ENCODE measurements around the gene SLC5A12.
"Not testable (repeated sequence)": the region's sequence is repeated elsewhere in the genome, so short reads cannot be mapped to it uniquely, and the experiment has no call there.

SLC5A12 gene

GRCh38 chr11:26649884-26650283 lies 72.0 kb downstream of the SLC5A12 start:
- DNase-seq, result peak; percentile 10

DNA sequence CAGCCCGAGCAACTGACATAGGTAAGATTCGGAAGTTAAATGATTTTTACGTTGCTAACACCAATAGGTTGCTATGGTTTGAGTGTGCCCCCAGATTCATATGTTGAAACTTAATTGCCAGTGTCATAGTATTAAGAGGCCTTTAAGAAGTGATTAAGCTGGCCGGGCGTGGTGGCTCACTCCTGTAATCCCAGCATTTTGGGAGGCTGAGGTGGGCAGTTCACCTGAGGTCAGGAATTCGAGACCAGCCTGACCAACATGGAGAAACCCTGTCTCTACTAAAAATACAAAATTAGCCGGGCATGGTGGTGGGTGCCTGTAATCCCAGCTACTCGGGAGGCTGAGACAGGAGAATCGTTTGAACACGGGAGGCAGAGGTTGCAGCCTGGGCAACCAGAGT lies 78.5 kb downstream of the SLC5A12 start:
- not testable (repeated sequence) for DNase-seq

DNA sequence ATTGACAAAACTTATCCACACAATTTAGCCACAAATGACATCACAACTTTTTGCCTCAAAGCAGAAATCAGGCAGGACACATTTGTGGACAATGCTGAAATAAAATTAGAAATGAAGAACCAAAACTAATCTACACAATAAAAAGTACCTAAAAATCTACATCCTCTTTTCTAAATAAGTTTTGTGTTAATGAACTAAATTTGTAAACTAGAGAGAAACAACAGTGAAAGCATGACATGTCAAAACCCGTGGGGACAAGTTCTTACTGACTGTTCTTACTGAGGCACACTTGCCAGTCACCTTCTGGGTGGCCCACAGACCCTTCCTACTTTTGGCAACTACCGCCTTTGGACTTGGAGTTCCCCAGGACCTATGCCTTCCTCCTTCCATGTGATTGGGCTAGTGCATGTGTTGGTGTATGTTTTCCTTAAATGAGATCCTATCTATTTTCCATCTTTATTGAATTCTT lies 89.1 kb downstream of the SLC5A12 start:
- no peak for DNase-seq

- DNase-seq, result no peak
Measured at GRCh38 chr11:26626346-26626745, 95.5 kb downstream of the SLC5A12 start.

DNA sequence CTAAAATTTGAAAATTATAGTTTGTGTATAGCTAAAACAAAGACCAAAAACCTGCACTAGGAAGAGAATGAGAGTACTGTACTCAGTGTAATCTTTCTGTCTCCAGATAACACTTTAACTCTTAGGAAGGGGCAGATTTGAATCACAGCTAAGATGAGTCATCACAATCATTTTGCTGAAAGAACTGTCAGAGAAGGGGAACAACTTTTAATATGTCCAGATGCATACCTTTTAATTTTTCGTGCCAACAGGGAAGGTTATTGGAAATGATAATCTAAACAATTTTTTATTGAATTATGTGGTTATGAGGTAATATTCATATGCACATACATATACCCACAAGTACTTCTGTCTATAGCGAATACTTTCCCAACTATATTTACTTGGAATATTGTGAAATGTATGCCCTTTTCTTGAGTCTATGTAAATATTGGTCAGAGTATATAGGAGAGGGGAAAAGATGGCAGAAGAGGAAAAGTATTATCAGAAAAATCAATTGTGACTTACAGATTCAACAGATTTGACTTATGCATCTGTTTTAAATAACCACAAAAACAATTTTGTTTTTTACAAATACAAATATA lies 98.7 kb downstream of the SLC5A12 start:
- no peak for DNase-seq

DNA sequence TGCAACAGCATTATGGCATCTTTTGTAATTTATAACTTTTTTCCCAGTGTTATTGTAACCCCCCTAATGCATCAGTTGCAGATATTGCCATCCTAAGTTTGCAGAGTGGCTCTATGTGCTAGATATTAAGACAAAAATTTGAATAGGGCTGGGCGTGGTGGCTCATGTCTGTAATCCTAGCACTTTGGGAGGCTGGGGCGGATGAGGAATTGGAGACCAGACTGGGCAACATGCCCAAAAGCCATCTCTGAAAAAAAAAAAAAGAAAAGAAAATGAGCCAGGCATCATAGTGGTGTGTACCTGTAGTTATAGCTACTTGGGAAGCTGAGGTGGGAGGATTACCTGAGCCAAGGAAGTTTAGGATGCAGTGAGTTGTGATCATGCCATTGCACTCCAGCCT lies 99.7 kb downstream of the SLC5A12 start:
- DNase-seq, result no peak

GRCh38 chr11:26621132-26621531 lies 100.7 kb downstream of the SLC5A12 start:
- DNase-seq, result no peak

DNA sequence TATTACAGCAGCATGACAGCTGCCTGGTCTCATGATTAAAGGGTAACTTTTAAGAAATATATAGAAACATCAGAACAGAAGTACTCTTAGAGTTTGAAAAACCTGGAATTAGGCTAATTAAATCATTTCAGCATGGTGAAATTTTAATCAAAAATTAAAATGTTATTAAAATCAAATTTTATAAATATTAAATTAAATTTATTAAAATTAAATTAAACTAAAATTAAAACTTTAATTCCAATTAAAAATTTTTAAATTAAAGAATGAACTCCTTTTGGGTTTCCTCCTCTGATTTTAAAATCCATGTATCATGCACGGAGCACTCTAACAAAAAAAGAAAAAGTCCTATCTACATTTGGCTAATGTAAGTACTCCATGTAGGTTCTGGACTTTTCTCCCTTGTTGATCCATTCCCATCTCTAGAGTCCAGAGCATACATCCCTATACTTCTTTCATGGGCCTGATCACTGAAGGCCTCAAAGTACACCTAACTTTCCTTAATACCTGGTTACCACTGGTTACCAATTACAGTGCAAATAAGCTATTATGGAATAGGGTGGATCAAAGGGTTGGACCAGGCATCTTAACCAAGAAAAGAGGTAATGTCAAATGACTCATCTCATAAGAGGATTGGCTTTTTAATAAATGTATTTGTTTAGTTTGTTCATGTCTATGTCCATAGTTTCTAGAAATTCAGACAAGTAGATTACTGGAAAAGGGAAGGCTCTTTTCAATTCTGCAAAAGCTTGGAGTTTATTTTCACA lies 101.4 kb downstream of the SLC5A12 start:
- DNase-seq, result no peak

- DNase-seq, result no peak
Measured at GRCh38 chr11:26618441-26618840, 103.4 kb downstream of the SLC5A12 start.

Measured in T1000 (cell line).